Stimulated activated CD4-positive, alpha-beta T cell treated with anti-CD3 and anti-CD28 coated beads, Interleukin-4, amount 100 ng/mL, for 1 hour (primary cell): Measurements from ENCODE around the gene CDCA5.
A peak's percentile ranks its signal among the peaks of the same experiment; 100 is the strongest.

Source experiments
- DNase-seq: peaks from one replicate; pipeline ENCODE4 v3.0.0-alpha.2; 2020

The CDCA5 gene

DNA sequence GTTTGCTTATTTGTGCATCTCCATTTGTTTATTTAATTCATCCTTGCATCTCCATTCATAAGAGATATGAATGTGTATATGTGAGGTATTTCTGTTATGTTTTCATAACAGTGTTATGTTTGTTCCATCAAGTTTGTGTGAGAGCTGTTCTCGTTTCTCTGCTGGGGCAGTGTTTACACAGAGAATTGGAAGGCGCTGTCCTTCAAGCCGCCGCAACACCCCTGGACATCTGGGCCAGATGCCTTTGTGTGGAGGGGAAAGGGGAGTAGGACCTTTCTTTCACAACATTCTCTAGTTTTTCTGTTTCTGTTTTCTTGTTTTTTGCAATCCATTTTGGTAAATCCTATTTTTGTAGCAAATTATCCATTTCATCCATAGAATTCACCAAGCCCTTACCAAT, 20.8 kb upstream of the CDCA5 start:
- DNase-seq, result no peak

DNA sequence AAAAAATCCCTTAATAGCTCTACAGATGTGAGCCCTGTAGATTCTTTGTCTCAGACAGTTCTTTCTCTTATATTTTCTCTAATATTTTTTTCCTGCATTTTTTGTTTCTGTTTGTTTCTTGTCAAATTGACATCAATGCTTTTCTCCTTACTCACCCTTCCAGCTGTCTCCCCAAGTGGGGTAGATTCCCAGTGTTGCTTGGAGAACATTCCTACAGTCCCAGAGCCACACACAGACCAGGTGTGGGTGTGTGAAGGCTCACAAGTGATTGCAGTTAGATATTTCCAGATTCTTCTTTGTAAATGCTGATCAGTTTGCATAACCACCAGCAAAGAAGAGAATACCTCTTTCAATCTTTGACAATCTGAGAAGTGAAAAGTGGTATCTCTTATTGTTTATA, 19.6 kb upstream of the CDCA5 start:
- DNase-seq, result no peak

DNA sequence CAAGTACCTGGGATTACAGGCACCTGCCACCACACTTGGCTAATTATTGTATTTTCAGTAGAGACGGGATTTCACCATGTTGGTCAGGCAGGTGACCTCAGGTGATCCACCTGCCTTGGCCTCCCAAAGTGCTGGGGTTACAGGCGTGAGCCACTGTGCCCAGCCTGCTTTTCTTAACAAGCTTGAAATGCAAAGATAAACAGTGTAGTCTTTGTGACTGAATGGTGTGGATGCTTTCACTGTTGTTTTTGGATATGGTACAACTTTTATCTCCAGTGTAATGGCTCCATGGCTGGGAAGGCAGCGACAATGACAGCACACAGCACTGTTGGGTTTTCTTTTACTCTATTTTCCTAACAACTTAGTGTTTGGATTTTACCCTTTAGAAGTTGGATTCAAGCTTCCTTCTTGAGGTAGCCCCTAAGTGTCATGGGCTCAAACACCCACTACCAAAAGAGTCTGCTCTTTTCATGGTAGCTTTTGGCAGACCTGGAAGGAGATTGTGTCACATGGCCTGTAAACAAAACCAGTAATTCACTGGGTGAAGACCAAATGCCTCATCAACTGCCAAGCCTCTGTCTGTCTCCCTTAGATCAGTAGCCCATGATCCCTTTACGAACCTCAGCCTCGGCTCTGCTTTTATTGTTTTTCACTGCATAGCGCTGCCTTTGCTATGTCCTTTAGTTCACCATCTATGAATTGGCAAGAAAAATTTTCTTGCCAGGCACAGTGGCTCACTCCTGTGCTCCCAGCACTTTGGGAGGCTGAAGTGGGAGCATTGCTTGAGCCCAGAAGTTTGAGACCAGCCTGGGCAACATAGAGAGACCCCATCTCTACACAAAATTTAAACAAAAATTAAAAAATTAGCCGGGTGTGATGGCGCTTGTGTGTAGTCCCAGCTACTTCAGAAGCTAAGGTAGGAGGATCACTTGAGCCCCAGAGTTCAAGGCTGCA, 18.6 kb upstream of the CDCA5 start:
- no peak for DNase-seq

- no peak for DNase-seq
Measured at GRCh38 chr11:65100674-65101350, 17.0 kb upstream of the CDCA5 start.

GRCh38 chr11:65096926-65097325, 13.1 kb upstream of the CDCA5 start:
- no peak for DNase-seq

- peak; percentile 81 for DNase-seq
Measured at GRCh38 chr11:65095974-65096806, 12.3 kb upstream of the CDCA5 start, which contains the start of gene VPS51. TSS of gene VPS51 (plus strand) at chr11:65096214. CDS start at chr11:65096251, 37 bp downstream.

GRCh38 chr11:65095427-65095826, 11.6 kb upstream of the CDCA5 start:
- no peak for DNase-seq

GRCh38 chr11:65090628-65091027, 6.8 kb upstream of the CDCA5 start:
- DNase-seq, result no peak

DNA sequence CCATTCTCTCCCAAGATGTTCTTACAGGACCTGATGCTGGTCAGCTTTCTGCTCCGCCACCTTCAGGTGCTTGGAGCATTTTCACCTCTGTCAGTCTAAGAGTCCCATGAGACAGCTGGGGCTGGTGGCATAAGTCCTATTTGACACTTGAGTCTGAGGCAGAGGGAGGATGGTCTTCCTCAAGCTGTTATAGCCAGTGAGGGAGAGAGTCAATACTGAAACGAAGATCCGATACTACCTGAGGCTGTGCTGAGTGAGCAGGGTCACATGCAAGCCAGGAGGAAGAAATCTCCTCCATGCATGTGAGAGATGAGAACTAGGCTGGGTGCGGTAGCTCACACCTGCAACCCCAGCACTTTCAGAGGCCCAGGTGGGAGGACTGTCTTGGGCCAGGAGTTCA, 5.8 kb upstream of the CDCA5 start:
- no peak for DNase-seq

DNA sequence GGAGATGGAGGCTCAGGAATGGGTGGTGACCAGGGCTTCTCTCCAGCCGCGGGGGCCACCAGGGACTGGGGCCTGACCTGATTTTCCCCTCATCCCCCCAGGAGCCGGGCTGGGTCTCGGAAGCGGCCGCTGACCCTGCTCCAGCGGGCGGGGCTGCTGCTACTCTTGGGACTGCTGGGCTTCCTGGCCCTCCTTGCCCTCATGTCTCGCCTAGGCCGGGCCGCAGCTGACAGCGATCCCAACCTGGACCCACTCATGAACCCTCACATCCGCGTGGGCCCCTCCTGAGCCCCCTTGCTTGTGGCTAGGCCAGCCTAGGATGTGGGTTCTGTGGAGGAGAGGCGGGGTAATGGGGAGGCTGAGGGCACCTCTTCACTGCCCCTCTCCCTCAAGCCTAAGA, 4.0 kb upstream of the CDCA5 start:
- DNase-seq, result no peak

DNA sequence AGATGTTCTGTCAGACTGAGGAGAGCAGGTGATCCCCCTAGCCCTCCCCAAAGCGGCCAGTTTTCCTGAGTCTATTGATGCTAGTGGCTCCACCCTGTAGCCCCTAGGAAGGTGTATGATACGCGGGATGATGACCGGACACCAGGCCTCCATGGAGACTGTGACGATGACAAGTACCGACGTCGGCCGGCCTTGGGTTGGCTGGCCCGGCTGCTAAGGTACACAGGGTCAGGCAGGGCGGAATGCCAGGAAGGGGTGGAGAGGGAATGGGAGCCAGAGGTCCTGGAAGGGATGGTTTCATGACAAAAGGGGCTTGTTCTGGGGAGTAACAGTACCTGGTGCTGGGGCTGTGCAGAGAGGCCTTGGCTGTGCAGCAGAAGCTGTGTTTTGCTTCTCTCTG, 3.4 kb upstream of the CDCA5 start:
- DNase-seq, result no peak

GRCh38 chr11:65086809-65087208, 3.0 kb upstream of the CDCA5 start:
- no peak for DNase-seq

GRCh38 chr11:65085446-65085845, 1.6 kb upstream of the CDCA5 start:
- no peak for DNase-seq

DNA sequence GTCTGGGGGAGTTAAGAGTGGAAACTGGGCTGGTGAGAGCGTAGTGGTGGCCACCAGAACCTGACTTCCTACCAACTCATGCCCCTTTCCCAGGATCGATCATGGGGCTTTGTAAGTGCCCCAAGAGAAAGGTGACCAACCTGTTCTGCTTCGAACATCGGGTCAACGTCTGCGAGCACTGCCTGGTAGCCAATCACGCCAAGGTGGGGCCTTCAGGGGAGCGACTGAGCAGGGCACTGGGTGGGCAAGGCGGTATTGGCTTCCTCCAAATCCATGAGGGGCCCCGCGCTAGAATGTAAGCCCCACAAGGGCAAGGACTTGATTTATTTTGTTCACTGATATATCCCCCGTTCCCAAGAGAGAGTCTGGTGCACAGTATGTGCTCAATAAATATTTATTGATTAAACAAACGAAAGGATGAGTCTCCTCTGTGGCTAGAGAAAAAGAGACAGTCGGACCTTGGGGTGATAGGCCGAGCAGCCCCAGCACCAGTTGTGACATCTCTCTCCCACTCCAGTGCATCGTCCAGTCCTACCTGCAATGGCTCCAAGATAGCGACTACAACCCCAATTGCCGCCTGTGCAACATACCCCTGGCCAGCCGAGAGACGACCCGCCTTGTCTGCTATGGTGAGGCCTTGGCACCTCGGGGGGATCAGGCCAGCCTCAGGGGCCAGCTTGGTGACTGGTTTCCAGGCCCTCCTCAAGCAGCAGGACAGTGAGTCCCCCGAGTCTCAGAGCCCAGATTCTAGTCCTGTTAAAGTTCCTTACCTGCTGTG, 947 bp upstream of the CDCA5 start:
- no peak for DNase-seq

DNA sequence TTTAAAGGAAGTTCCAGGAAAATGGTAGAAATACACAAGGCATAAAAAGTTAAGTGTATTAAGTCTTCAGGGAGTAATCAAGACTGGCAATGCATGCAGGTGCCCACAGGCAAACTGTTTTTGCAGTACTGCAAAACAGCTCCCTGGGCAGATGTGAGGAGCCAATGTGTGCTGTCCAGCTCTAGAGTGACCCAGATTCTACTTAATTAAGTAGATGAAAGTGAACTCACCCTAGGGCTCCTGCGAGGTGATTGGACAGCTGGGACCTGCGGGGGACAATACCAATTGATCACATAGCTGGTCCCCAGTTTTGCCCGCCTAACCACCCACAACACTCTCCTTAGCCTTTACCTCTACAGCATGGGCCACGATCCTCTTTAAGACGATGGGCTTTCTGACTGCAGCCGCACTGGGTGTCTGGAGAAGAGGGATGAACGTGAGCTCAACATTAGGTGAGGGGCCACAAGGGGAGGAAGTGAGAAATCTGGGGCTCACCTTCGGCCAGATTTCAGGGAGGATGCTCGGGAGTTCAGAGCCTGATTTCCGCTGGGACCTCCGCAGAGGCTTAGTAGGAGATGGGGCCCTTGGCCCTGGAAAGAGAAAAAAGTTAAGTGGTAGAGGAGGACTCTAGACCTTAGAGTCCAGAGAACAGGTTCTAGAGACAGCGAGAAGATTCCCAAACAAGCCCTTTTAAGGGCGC, 556 bp downstream of the CDCA5 start:
- no peak for DNase-seq

- DNase-seq, result no peak
Measured at GRCh38 chr11:65078786-65079342, 5.0 kb downstream of the CDCA5 start.

GRCh38 chr11:65078151-65078550, 5.7 kb downstream of the CDCA5 start:
- DNase-seq, result peak; percentile 75

DNA sequence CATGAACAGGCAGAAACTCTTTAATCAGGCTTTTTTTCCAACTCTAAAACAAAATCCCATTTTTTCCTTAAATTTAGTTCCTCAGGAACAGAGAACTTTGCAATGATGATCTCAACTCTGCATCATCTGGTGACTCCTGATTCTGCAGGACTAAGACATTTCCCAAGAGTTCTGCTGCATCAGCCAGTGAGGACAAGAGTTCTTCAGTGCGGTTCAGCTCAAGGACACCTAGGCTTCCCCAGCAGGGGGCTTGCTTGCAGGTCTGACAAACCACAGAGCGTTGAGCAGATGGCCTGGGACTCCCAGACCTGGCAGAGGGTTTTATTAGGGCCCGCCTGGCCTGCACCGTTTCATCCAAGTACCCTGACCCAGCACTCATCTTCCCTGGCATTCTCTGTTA, 6.4 kb downstream of the CDCA5 start:
- no peak for DNase-seq

- DNase-seq, result no peak
Measured at GRCh38 chr11:65072631-65072966, 11.2 kb downstream of the CDCA5 start.

GRCh38 chr11:65071907-65072630, 11.8 kb downstream of the CDCA5 start:
- DNase-seq, result no peak

DNA sequence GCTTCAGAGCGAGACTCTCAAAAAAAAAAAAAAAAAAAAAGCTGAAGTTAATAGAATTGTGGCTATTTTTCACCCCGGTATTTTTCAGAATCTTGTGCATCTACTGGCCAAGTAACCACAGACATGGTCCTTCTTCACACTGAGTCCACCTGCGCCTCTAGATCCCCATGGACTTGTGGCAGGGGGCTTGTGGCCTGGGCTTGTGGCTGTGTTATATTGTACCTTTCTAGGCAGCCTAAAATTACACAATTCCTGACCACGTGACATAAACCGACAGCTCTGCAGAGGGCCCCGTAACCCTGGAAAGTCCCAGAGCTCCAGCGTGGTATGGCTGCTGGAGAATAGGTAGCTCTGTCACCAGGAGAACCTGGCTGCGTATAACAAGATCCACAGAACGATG, 14.6 kb downstream of the CDCA5 start:
- DNase-seq, result no peak
